ENCODE measurements around the gene LTO1. TPM values are rescaled to one million over a fixed set of nuclear protein-coding genes. Genes with fewer than 3 reads are reported as not detected.
"Not testable (repeated sequence)": the region's sequence is repeated elsewhere in the genome, so short reads cannot be mapped to it uniquely, and the experiment has no call there.

Gene LTO1
- total and polyA plus RNA-seq, 2 of the 13 experiments (the other 11 are each of a cell fraction or from before 2014, with no cell fraction given): 11.8 to 15.0 TPM

DNA sequence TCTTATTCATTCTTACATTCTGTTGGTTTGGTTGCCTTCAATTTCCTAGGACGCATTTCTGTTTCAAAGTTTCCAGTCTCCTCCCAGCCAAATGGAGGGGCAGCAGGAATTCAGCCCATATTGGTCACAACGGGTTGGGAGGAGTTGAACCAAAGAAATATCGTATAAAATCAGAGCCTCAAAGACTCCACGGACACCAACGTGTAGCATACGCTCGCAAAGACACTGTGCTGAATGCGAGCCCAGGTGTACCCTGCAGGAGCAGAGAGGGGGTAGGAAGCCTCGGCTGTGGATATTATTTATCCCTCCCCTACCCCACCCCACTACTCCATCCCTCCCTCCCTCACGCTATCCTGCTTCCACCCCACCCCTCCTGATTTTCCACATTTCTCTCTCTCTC, 49.7 kb downstream of the LTO1 start (continued):
- TF ChIP-seq, protein P1, sequence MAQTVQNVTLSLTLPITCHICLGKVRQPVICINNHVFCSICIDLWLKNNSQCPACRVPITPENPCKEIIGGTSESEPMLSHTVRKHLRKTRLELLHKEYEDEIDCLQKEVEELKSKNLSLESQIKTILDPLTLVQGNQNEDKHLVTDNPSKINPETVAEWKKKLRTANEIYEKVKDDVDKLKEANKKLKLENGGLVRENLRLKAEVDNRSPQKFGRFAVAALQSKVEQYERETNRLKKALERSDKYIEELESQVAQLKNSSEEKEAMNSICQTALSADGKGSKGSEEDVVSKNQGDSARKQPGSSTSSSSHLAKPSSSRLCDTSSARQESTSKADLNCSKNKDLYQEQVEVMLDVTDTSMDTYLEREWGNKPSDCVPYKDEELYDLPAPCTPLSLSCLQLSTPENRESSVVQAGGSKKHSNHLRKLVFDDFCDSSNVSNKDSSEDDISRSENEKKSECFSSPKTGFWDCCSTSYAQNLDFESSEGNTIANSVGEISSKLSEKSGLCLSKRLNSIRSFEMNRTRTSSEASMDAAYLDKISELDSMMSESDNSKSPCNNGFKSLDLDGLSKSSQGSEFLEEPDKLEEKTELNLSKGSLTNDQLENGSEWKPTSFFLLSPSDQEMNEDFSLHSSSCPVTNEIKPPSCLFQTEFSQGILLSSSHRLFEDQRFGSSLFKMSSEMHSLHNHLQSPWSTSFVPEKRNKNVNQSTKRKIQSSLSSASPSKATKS (CRISPR knock-in tag; IDR thresholded peaks at IDR 0.05): no peak
- no peak for TF ChIP-seq PLRG1 (conservative IDR thresholded peaks at IDR 0.05)

GRCh38 chr11:69624293-69624692, 50.9 kb downstream of the LTO1 start:
- DNase-seq (ENCODE audit: low spot score) (no peak), ATAC-seq (no peak), FAIRE-seq (no peak)
- H3K36me3 ChIP-seq (replicated peaks in 1 of 2; ENCODE audit: control insufficient read depth in 1 of 2, insufficient read depth in 2 of 2, low read length in 2 of 2): no peaks in the 10 kb centered on the region
- H4K20me1 ChIP-seq (ENCODE audit: insufficient read depth, low read length): no peaks in the 10 kb centered on the region
- no peak overlapping the region for H2AFZ ChIP-seq (ENCODE audit: low read length)
- no peak overlapping the region for H3K27ac ChIP-seq (ENCODE audit: extremely low read length, insufficient read depth, low read length)
- no peaks in the 10 kb centered on the region for H3K4me1 ChIP-seq (ENCODE audit: insufficient read depth, low read length)
- 60% methylated on average over 1 of the region's 1 CpG for WGBS (ENCODE audit: low lambda C conversion rate)
- CTCF ChIA-PET (ENCODE audit: low intra/inter-chr PET ratio, low total read pairs): no interaction called here
- intact Hi-C loops (cut with micrococcal nuclease; ENCODE audit: unreplicated experiment): no loop called here
- no peak overlapping the region for H3K4me2 ChIP-seq (ENCODE audit: low read depth, low read length)
- peaks cover 0 to 11% of the 10 kb centered on the region in 2 experiments; a peak in 1 of 5 replicates for H3K27me3 ChIP-seq (ENCODE audit: control insufficient read depth in 1 of 2, insufficient read depth in 2 of 2, low read length in 2 of 2)
- H3K9ac ChIP-seq (ENCODE audit: insufficient read depth, low read depth, low read length): no peak overlapping the region
- no peaks in the 10 kb centered on the region for H3K79me2 ChIP-seq (ENCODE audit: insufficient read depth, low read length)
- BruUV-seq (replicated peaks): no TSS peak
- no peak overlapping the region for H3K4me3 ChIP-seq (replicated peaks in 1 of 3; ENCODE audit: insufficient read depth in 1 of 3, low read depth in 2 of 3, low read length in 3 of 3)
- TF ChIP-seq MEF2D (CRISPR knock-in tag; IDR thresholded peaks at IDR 0.05) (no peak), ATF7 (IDR thresholded peaks at IDR 0.05) (no peak), ATF7 (CRISPR knock-in tag; IDR thresholded peaks at IDR 0.05) (no peak)
- in situ Hi-C loops (cut with HindIII; ENCODE audit: extremely low pct_ligation_motif_present, low pct_unique_long_range_greater_than_20kb): no loop called here
- POLR2A ChIA-PET: no interaction called here
- no peaks in the 10 kb centered on the region for H3K9me3 ChIP-seq (ENCODE audit: low read length)

GRCh38 chr11:69622097-69622681, 53.0 kb downstream of the LTO1 start:
- H3K9me3 ChIP-seq (ENCODE audit: low read length); H4K20me1 ChIP-seq (ENCODE audit: insufficient read depth, low read length); H3K79me2 ChIP-seq (ENCODE audit: insufficient read depth, low read length); BruUV-seq (replicated peaks); H3K36me3 ChIP-seq (replicated peaks in 1 of 2; ENCODE audit: control insufficient read depth in 1 of 2, insufficient read depth in 2 of 2, low read length in 2 of 2); CTCF ChIA-PET (ENCODE audit: low intra/inter-chr PET ratio, low total read pairs); H3K4me3 ChIP-seq (replicated peaks in 1 of 3; ENCODE audit: insufficient read depth in 1 of 3, low read depth in 2 of 3, low read length in 3 of 3); H3K27me3 ChIP-seq (ENCODE audit: control insufficient read depth in 1 of 2, insufficient read depth in 2 of 2, low read length in 2 of 2); H3K27ac ChIP-seq (ENCODE audit: extremely low read length, insufficient read depth, low read length); intact Hi-C loops (cut with micrococcal nuclease; ENCODE audit: unreplicated experiment); FAIRE-seq; in situ Hi-C loops (cut with HindIII; ENCODE audit: extremely low pct_ligation_motif_present, low pct_unique_long_range_greater_than_20kb); H2AFZ ChIP-seq (ENCODE audit: low read length); H3K4me2 ChIP-seq (ENCODE audit: low read depth, low read length); POLR2A ChIA-PET; DNase-seq (ENCODE audit: low spot score); ATAC-seq; H3K9ac ChIP-seq (ENCODE audit: insufficient read depth, low read depth, low read length): not testable (repeated sequence)
- peaks cover 15% of the 10 kb centered on the region for H3K4me1 ChIP-seq (ENCODE audit: insufficient read depth, low read length)
- WGBS (ENCODE audit: low lambda C conversion rate): 25% methylated on average over 8 of the region's 8 CpGs

Data from HepG2 (cell line).